CD4-positive, alpha-beta T cell treated with Interleukin-4 for 4 hours (primary cell): ENCODE data around the gene TUB.
A peak's percentile ranks its signal among the peaks of the same experiment; 100 is the strongest.

ENCODE experiments used
- DNase-seq: peaks from one replicate; pipeline ENCODE4 v3.0.0-alpha.2; 2020

The TUB gene

DNA sequence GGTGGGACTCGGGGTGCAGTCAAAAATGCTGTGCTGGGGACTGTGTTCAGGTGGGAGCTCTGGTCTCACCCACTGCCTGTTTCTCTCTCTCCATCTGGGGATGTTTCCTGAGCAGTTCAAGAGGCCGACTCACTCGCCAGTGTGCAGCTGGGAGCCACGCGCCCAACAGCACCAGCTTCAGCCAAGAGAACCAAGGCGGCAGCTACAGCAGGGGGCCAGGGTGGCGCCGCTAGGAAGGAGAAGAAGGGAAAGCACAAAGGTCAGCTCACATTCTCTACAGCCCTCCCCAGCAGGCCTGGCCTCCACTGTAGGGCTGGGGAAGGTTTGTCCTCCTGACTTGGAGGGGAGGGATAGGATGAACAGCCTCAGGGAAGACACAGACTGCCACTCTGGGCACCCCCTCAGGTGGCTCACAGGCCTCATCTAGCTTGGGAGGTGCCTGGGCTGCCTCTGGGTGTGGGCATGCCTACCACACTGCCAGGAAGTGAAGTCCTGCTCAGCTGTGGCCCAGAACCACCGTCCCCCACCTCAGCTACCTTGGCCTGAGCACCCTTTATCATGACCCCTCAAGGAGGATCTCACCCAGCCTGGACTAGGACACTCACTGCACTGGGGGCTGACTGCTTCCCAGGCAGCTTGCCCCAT, 13.0 kb downstream of the TUB start:
- no peak for DNase-seq

DNA sequence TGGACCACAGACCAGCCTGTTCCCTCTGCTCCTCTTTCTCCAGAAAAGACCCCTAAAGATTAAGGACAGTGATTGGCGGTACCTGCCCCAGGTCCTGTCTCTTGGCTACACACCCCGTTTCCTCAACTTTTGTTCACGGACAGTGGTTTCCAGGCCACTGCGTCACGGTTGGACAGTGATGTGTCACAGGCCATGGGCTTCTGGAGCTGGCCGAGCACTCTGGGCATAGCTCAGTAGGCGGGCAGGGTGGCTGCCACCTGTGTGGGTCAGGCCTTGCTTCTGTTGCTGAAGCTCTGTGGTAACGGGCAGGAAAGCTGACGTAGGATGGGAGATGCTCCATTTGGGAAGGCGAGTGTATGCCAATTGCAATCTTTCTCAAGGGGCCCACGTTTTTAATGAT, 13.6 kb downstream of the TUB start:
- no peak for DNase-seq

DNA sequence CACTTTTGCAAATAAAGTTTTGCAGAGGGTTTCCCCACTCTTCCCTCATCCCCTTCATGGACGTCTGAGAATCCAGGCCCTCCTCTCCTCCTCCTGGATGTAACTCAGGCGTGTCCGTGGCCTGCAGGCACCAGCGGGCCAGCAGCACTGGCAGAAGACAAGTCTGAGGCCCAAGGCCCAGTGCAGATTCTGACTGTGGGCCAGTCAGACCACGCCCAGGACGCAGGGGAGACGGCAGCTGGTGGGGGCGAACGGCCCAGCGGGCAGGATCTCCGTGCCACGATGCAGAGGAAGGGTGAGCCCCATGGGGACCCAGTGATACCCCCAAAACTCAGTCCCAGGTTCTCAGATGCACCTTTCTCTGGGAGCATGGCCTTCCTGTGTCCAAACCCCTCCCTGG, 14.4 kb downstream of the TUB start:
- DNase-seq: no peak

DNA sequence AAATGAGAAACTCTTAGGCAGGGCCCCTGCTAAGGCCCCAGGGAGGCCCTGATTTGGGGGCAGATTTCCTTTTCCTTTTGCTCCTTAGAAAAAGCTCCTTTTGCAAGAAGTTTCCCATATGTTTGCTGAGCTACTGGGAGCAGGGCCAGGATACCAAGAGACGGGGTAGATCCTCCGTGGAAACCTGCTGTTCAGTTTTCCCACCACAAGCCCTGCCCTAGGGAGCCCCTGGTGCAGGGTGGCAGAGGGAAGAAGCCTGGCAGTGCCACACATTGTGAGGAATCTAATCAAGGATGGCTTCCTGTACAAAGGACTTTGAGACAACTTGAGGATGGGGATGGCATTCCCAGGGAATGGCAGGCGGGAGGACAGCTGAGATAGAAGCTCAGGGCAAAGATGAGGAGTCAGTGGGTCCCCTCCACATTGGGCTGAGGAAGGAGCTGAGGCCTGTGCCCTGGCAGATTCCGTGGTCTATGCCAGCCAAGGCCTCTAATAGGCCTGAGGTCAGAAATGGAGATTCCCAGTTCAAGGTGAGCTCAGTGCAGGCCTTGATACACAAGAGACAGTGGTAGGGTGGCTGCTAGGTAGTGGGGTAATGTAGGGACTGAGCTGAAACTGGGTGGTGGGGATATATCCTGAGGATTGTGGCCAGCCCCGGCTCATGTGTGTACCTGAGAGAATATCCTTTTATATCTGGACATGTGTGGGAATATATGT, 15.0 kb downstream of the TUB start:
- no peak for DNase-seq

DNA sequence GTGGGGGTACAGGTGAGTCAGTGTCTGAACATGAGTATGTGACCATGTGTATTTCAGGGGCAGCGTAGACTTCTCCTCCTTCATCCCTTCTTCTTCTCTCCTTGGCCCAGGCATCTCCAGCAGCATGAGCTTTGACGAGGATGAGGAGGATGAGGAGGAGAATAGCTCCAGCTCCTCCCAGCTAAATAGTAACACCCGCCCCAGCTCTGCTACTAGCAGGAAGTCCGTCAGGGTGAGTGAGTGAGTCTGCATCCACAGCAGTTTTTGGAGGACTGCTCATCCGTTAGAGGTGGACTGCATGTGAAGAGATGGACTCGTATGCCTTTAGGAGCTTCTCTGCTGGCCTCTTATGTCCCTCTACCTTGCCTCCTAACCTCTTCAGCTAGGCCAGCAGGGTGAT, 15.6 kb downstream of the TUB start:
- no peak for DNase-seq

DNA sequence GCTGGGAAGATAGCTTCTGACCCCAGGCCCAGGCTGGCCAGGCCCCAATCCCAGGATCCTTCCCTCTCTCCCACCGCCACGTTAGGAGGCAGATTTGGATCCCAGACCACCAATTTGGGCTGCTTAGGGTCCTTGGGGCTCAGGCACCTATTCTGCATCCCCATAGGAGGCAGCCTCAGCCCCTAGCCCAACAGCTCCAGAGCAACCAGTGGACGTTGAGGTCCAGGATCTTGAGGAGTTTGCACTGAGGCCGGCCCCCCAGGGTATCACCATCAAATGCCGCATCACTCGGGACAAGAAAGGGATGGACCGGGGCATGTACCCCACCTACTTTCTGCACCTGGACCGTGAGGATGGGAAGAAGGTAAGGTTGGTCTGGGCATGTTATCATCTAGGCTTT, 16.1 kb downstream of the TUB start:
- no peak for DNase-seq

DNA sequence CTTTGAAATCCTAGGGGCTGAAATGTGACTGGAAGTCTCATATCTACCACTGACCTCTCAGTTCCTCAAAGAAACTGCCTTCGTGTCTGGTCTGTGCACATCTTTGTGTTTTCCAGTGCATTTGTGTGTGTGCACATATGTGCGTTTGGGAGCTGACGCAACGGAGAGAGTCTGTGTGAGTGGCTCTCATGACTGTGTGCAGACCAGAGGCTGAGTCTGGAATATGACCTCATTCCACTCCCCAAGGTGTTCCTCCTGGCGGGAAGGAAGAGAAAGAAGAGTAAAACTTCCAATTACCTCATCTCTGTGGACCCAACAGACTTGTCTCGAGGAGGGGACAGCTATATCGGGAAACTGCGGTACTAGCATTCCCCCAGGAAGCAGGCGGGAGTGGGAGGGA, 16.5 kb downstream of the TUB start:
- no peak for DNase-seq

DNA sequence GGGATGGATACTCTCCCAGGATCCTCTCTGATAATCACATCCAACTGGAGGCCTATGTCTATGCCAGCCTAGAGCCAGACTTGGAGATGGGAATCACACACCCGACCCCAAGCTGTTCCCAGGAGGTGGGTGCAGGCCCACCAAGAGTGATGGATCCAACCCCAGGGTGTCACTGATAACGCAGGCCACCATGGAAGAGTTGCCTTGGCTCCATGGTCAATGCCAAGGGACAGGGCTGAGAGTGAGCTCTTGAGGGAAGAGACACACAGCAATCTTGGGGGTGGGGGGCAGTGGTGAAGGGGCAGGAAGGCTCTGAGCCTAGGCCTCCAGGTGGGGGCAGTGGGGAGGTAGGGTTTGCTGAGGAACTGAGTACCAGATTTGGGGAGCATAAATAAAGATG, 16.9 kb downstream of the TUB start:
- DNase-seq: no peak

DNA sequence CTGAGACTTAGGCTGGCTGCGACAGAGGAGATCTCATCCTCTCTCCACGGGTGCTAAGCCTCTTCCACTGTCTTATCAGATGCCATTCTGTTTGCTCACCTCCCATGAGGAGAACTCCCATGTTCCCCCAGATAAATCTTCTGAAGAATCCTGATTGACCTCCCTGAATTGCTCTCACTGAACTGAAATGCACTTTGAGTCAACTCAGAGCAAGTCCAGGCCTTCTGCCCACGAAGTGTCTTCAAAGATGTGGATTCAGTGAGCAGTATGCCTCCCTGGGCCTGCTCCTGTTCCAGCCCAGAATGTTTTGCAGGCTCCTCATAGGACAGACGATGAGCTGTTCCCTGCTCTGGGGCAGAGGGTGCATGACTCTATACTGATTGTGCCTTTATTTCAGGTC, 17.4 kb downstream of the TUB start:
- DNase-seq: no peak

DNA sequence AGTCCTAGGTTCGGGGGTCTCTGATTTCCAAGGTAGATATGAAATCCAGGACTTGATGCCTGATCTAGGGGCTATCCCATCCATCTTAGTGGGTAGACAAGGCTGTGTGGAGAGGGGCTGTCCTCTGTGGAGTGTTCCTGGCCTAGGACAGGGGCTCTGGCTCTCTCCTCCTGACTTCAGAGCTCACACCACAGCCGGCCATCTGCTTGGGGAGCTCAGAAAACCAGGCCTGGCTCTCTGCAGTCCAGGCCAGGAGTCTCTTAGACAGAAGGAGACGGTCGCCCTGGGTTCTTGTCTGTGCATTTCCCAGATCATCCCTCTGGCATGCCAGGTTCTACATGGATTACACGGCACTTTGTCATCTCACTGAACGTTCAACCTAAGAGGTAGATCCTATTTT, 17.9 kb downstream of the TUB start:
- DNase-seq: no peak

DNA sequence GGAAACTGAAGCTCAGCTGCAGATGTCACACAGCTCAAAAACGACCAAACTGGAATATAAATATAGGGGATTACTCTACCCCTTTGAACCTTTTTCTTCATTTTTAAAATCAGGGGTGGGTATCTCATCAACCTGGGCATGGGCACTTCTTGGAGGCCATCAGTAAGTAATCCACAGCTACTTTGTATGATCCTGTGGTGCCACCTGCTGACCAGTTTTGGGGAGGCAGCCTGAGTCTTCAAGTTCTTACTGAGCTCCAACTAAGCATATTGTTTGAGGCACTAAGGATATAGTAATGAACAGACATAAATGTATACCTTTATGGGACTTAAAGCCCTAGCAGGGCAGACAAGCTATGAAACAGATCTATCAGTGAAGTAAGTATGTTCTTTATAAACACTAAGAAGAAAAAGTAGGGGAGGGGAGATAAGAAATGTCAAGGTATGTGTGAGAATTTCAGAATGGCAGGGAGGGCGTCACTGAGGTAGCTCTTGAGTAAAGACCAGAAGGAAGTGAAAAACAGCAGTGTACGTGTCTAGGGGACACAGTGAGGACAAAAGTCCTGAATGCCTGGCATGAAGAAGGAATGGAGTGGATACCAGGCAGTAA, 18.4 kb downstream of the TUB start:
- DNase-seq: peak; percentile 61

DNA sequence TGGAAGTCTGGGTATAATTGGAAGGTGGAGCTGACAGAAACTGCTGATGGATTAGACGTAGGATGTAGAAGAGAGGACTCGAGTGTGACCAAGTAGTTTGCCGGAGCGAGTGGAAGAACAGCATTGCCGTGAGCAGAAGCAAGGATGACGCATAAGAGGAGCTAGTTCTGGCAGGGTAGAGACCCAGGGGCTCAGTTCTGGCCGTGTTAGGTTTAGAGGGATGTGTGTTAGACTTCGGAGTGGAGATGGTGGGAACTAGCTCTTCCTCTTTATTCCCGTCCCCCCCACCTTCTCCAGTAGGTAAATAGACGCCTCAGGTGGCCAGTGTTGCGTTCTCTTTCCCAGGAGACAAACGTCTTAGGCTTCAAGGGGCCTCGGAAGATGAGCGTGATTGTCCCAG, 19.1 kb downstream of the TUB start:
- no peak for DNase-seq

DNA sequence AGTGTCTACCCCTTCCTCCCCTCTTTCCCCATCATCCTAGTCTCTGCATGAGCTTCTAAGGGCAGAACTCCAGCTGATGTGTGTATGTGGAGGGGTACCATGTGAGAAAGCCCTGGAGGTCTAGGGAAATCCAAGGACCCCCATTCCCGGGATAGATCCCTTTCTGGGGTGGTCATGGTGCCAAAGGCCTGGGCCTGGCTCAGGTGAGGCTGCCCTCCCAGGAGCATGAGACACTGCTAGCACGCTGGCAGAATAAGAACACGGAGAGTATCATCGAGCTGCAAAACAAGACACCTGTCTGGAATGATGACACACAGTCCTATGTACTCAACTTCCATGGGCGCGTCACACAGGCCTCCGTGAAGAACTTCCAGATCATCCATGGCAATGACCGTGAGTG, 19.6 kb downstream of the TUB start:
- DNase-seq: no peak

DNA sequence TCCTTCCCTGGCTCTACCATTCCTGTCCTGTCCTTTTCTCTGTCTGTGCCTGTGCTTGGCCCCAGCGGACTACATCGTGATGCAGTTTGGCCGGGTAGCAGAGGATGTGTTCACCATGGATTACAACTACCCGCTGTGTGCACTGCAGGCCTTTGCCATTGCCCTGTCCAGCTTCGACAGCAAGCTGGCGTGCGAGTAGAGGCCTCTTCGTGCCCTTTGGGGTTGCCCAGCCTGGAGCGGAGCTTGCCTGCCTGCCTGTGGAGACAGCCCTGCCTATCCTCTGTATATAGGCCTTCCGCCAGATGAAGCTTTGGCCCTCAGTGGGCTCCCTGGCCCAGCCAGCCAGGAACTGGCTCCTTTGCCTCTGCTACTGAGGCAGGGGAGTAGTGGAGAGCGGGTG, 20.4 kb downstream of the TUB start:
- DNase-seq: no peak

DNA sequence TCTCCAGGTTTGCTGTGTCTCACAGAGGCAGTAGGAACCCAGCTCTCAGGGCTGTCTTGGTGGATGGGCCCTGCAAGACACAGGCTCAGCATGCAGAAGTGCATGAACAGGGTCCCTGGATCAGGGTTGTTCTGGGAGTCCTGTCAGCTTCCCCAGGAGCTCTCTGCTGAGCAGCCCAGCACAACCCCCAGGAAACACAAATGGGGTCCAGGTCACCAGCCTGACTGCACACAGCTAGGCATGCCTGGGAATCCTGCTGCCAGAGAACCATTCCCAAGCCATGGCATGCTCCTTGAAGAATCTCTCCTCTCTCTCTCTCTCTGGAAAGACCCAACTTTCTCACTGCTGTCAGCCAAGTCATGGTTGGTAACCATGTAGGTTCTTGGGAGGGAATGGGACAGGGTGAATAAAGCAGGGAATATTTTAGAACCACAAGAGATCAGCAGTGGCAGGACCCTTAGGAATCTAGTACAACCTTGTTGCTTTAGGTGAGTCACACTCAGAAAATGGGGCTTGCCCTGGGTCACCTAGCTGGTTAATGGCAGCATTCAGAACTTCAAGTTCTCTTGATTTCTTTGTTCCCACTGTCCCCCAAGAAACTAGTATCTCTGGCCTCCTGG, 21.4 kb downstream of the TUB start:
- DNase-seq: no peak

DNA sequence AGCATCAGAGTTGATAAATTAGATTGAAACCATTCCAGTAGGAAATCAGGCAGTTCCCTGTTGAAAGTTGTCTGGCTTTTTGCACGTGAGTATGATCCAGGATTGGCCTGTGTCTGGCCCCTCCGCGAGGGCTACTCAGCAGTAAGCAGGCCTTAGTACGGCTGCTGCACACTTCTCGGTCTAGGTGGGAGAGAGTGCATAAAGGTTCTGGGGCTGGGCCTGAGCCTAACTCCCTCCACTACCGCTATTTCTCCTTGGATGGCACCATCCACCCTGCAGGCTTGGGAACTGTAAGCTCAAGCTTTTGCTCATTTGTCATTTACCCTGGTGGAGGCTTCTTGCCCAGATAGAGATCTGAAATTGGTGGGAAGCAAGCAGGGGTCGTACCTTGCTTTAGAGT, 22.0 kb downstream of the TUB start:
- no peak for DNase-seq

DNA sequence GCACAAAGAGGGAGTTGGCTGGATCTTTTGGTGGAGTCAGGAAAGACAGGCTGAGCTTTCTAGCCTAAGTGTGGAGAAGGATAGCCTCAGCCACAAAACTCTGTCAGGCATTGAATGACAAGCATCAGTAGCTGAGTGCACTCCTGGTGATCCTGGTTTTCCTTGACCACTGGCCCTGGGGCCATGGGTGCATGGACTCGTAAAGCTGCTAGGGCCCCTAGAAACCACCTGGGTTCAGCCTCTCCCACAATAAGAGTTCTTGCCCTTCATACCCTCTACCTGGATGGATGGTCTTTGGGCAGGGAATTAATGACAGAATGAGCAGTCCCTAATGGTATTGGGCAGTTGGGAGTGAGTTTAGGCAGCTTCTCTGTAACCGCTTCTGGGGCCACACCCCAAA, 22.9 kb downstream of the TUB start:
- no peak for DNase-seq

DNA sequence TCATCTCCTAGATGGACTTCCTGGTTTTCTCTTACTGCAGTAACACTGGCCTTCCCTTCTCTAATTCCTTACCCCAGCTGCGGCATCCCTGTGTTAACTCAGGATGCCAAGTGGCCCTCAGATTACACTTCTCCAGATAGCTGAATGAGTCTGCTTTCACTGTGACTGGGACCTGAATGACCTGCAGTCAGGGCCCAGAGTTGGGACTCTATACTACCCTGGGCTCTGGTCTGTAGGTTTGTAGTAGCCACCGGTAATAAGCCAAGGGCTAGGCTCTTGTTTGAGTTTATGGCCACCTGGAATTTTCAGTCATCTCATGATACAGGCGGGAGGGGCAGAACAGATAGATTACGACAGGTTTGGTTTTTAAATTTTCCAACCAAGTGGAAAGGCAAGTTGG, 24.1 kb downstream of the TUB start:
- DNase-seq: no peak

DNA sequence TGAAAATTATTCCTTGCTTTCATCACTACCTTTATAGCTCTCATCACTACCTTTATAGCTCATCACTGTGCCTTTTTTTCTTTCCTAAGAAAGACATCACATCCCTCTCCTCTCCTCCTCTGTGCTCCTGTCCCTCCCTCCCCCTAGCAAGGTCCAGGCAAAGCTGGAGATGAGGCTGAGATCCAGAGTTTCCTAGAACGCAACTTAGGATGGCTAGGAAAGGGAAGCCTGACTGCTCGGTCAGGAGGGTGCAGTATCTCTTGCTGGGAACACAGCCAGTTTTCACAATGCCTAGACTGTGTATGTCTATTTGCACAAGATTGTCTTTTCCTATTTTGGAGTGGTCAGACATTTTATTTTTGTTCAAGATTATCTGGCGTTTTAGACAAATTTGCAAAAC, 24.7 kb downstream of the TUB start:
- DNase-seq: no peak

DNA sequence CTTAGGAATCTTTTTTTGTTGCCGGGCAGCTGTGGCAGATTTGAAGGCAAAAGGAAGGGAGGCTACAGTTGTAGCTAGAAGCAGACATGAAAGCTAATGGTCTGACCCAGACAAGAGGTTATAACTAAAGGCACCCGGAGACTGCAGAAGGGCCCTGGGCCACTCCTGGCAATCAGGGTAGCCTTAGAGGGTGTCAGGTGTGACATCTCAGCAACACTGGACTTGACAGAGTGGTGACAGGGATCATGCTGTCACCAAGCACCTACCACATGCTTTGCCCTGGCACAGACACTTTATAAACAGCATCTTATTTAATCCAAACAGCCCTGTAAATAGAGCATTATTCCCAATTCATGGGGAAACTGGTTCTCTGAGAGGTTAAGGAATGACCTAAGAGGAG, 25.7 kb downstream of the TUB start:
- no peak for DNase-seq

DNA sequence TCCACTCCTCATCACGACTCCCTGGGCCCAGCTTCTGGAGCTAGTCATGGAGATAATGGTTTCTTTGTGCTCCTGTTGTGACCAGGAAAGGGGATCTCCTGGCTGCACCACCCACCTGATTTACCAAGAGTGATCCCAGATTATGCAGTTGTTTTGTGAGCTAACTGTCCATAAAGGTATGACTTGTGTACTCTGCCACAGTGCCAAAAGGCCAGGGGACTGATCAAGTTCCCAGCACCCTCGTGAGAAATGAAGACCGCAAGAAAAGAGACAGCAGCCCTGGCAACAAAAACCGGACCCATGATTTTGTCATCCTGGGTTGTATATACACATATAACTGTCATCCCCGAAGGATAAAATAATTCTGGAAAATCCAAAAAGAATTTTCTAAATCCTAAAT, 26.6 kb downstream of the TUB start:
- DNase-seq: no peak

DNA sequence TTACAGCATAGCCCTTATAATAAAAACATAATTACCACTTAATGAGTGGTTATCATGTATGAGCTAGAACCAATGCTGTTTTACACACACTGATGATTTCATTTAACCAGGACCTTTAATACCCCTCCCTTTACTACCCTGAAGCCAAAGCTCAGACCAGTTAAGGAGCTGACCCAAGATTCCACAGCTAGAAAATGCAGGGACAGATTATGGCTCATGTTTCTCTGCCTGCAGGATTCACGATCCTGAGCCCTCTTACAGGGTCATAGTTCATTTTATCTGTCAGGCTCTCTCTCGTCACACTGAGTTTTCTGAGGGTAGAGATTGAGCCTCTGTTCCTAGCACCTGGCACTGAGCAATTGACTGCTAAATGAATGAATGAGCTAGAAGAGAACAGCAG, 27.4 kb downstream of the TUB start:
- DNase-seq: no peak

DNA sequence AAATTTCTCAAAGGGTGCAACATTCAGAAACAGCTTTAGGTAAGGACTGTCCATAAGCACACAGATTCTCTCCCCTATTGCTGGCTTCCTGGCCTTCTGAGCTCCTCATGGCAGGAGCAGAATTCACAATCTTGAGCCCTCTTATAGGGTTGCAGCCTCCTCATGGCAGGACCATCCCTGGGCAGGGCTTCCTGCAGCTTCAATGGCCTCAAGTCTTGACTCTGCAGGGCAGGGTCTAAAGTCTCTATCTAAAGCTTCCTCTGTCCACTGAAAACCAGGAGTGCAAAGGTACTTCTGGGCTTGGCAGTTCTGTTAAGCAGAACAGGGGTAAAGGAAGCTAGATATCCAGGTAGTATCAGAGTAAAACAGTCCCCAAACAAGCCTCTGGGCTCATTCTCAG, 28.7 kb downstream of the TUB start:
- no peak for DNase-seq

DNA sequence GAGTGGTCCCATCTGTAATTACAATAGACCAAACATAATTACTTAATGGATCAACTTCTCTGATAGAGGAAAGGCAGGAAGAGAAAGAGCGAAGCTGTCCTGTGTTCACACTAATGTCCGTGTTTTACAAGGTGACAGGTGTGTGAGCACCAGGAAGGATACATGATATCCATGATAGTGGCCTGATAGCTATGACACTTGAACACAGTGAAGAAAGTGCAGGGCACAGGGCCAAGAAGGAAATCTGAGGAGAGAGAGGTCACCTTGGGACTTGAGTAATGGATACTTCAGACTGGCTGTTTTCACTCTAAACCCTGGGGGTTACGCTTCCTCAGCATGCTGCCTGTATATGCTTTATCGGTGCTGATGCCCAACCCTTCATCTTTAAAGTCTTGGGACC, 29.4 kb downstream of the TUB start:
- DNase-seq: no peak
